Fibroblast of lung (primary cell): ENCODE data around the gene COMMD10. TPM values are rescaled to one million over a fixed set of nuclear protein-coding genes. Genes with fewer than 3 reads are reported as not detected.

Experiments
- DNase-seq, 2 donors: peaks; one replicate each; pipeline versions ENCODE4 v3.0.0 to v3.0.0-alpha.2; 2010; ENCODE audit warnings: low read depth in 2 of 2
- H2AFZ ChIP-seq: 2 replicates; pipeline ENCODE4 v1.5.1; 2012; ENCODE audit warnings: low read length, control low read depth, inconsistent platforms
- H3K27ac ChIP-seq: 2 replicates; pipeline ENCODE4 v1.5.1; 2011; ENCODE audit warnings: low read length, control low read depth; ENCODE audit not compliant: insufficient read depth
- H3K27me3 ChIP-seq: 2 replicates; pipeline ENCODE4 v1.5.1; 2011; ENCODE audit warnings: mild to moderate bottlenecking, low read length; ENCODE audit not compliant: control insufficient read depth, insufficient read depth
- H3K36me3 ChIP-seq: 2 replicates; pipeline ENCODE4 v1.5.1; 2011; ENCODE audit warnings: low read length; ENCODE audit not compliant: control insufficient read depth, insufficient read depth
- H3K4me1 ChIP-seq: 2 replicates; pipeline ENCODE4 v1.5.1; 2011; ENCODE audit warnings: low read length; ENCODE audit not compliant: control insufficient read depth, insufficient read depth; ENCODE audit errors: extremely low read depth
- H3K4me2 ChIP-seq: 2 replicates; pipeline ENCODE4 v1.5.1; 2011; ENCODE audit warnings: low read length, control low read depth; ENCODE audit not compliant: insufficient read depth; ENCODE audit errors: extremely low read depth
- H3K4me3 ChIP-seq, 4 experiments: fragments of 200-600 bp in 1 of 4; sonication (generic) in 1 of 4; replicated peaks in 1 of 4; 2 replicates each; pipeline ENCODE4 v1.5.1; 2011 to 2016; ENCODE audit warnings: low read length in 4 of 4, low read depth in 3 of 4, mild to moderate bottlenecking in 3 of 4, control low read depth in 2 of 4, inconsistent platforms in 1 of 4, mixed read lengths in 1 of 4; ENCODE audit not compliant: insufficient read depth in 1 of 4; ENCODE audit errors: control extremely low read depth in 1 of 4
- H3K79me2 ChIP-seq: 2 replicates; pipeline ENCODE4 v1.5.1; 2012; ENCODE audit warnings: mild to moderate bottlenecking, low read length, inconsistent platforms; ENCODE audit not compliant: control insufficient read depth, insufficient read depth
- H3K9ac ChIP-seq: 2 replicates; pipeline ENCODE4 v1.5.1; 2011; ENCODE audit warnings: mild to moderate bottlenecking, low read length, control low read depth; ENCODE audit not compliant: insufficient read depth
- H3K9me3 ChIP-seq: 2 replicates; pipeline ENCODE4 v1.5.1; 2012; ENCODE audit warnings: low read depth, low read length; ENCODE audit not compliant: control insufficient read depth, insufficient read depth
- H4K20me1 ChIP-seq: 2 replicates; pipeline ENCODE4 v1.5.1; 2011; ENCODE audit warnings: low read length; ENCODE audit not compliant: control insufficient read depth, insufficient read depth; ENCODE audit errors: extremely low read depth
- CTCF ChIP-seq, 2 donors: IDR thresholded peaks in 1 of 2; conservative IDR thresholded peaks in 1 of 2; 1 replicate in 1 of 2; 2 replicates in 1 of 2; pipeline ENCODE4 v1.5.1; 2011 to 2012; ENCODE audit warnings: low read length in 2 of 2, control low read depth in 1 of 2, inconsistent platforms in 1 of 2, low read depth in 1 of 2, mild to moderate bottlenecking in 1 of 2
- EZH2 ChIP-seq: IDR thresholded peaks from 2 replicates; pipeline ENCODE4 v1.5.1; 2012; ENCODE audit warnings: low read length, control low read depth, mild to moderate bottlenecking; ENCODE audit errors: missing control alignments
- polyA minus RNA-seq: library from RNA; depleted of rRNA, polyadenylated mRNA; stranded (reverse); fragments of >200 nt; gene quantifications from 2 replicates; pipeline ENCODE4 v1.2.3, GENCODE V29; 2011; ENCODE audit warnings: low replicate concordance
- polyA plus RNA-seq, 2 donors: library from polyadenylated mRNA; depleted of rRNA in 1 of 2; stranded (reverse) in 1 of 2; unstranded in 1 of 2; fragments of >200 nt; gene quantifications; 2 replicates each; pipeline ENCODE4 v1.2.1, GENCODE V29; 2011 to 2012; ENCODE audit warnings: missing spikeins in 1 of 2
- total RNA-seq: library from RNA; depleted of rRNA; stranded (reverse); fragments of >200 nt; gene quantifications from 2 replicates; pipeline ENCODE4 v1.2.1, GENCODE V29; 2014

The COMMD10 gene
- total RNA-seq (31.6 and 35.8 TPM in 2 replicates), polyA plus RNA-seq (22.8 and 24.2 TPM in 2 replicates), polyA minus RNA-seq (1.6 TPM in 1 of 2 replicates, not detected in the other)
- polyA plus RNA-seq (2012): 19.5 and 20.1 TPM in 2 replicates

- DNase-seq: peak; percentile 90
- Histone ChIP-seq H3K27me3 (no peaks in the 10 kb centered on the region), H3K4me3 (peak within 1 kb of the TSS; percentile 69 to 84 (median 78)), H3K9me3 (no peaks in the 10 kb centered on the region), H2AFZ (peak within 1 kb of the TSS; percentile 95), H3K36me3 (no peaks in the 10 kb centered on the region), H3K4me1 (no peaks in the 10 kb centered on the region), H3K4me2 (peak within 1 kb of the TSS; percentile 81), H3K27ac (peak within 1 kb of the TSS; percentile 88), H3K9ac (peak within 1 kb of the TSS; percentile 97), H4K20me1 (no peaks in the 10 kb centered on the region), H3K79me2 (peaks cover 13% of the 10 kb centered on the region)
- no peak for TF ChIP-seq CTCF (conservative IDR thresholded peaks at IDR 0.05 in 1 of 2, IDR thresholded peaks at IDR 0.05 in 1 of 2; ENCODE audit: low read depth in 1 of 2, low read length in 2 of 2)
- TF ChIP-seq EZH2: no peak
Observed at GRCh38 chr5:116084871-116085715, at the start of gene COMMD10. TSS of gene COMMD10 (plus strand) at chr5:116085025.

GRCh38 chr5:116035123-116035522, 49.7 kb upstream of the COMMD10 start:
- Histone ChIP-seq H2AFZ (no peak overlapping the region), H3K79me2 (no peaks in the 10 kb centered on the region), H3K27me3 (no peaks in the 10 kb centered on the region), H3K4me2 (no peak overlapping the region), H3K36me3 (no peaks in the 10 kb centered on the region), H3K9ac (no peak overlapping the region), H3K9me3 (no peaks in the 10 kb centered on the region), H3K4me1 (no peaks in the 10 kb centered on the region), H3K4me3 (no peak overlapping the region), H3K27ac (no peak overlapping the region), H4K20me1 (no peaks in the 10 kb centered on the region)
- TF ChIP-seq EZH2: no peak
- no peak for TF ChIP-seq CTCF (conservative IDR thresholded peaks at IDR 0.05 in 1 of 2, IDR thresholded peaks at IDR 0.05 in 1 of 2; ENCODE audit: low read depth in 1 of 2, low read length in 2 of 2)
- DNase-seq: peak in 1 of 2 donors; percentile 59

GRCh38 chr5:116037236-116037822, 47.5 kb upstream of the COMMD10 start:
- H3K9ac ChIP-seq: no peak overlapping the region
- peak in 1 of 2 donors; percentile 28 for DNase-seq
- TF ChIP-seq CTCF (conservative IDR thresholded peaks at IDR 0.05 in 1 of 2, IDR thresholded peaks at IDR 0.05 in 1 of 2; ENCODE audit: low read depth in 1 of 2, low read length in 2 of 2): peak in 1 of 2 donors; percentile 5
- TF ChIP-seq EZH2: no peak
- no peaks in the 10 kb centered on the region for H3K36me3 ChIP-seq
- no peaks in the 10 kb centered on the region for H3K79me2 ChIP-seq
- no peak overlapping the region for H2AFZ ChIP-seq
- no peaks in the 10 kb centered on the region for H3K4me1 ChIP-seq
- no peaks in the 10 kb centered on the region for H3K9me3 ChIP-seq
- no peaks in the 10 kb centered on the region for H4K20me1 ChIP-seq
- H3K27ac ChIP-seq: no peak overlapping the region
- no peak overlapping the region for H3K4me2 ChIP-seq
- no peak overlapping the region for H3K4me3 ChIP-seq
- no peaks in the 10 kb centered on the region for H3K27me3 ChIP-seq
